WTC11 (cell line): ENCODE results near the gene KRTAP9-6. TPM values are rescaled to one million over a fixed set of nuclear protein-coding genes. Genes with fewer than 3 reads are reported as not detected.

Experiments
- ATAC-seq: fragments of 200-7000 bp; cut with Tn5 transposase; 2 replicates; pipeline ENCODE4 v1.10.0; 2021; ENCODE audit warnings: mild to moderate bottlenecking, moderate library complexity
- CTCF ChIA-PET: fragments of 300-600 bp; sonication (Branson Sonifier 250); formaldehyde crosslinking; loops from one replicate; lab custom pipeline; 2021; ENCODE audit warnings: antibody characterized with exemption; lab: Charles Lee
- POLR2A ChIA-PET: fragments of 350-600 bp; sonication (Branson Sonifier 250); formaldehyde crosslinking; loops from one replicate; lab custom pipeline; 2021; ENCODE audit warnings: antibody characterized with exemption; lab: Charles Lee
- DNase-seq: peaks from one replicate; pipeline ENCODE4 v3.0.0; 2021; ENCODE audit warnings: low spot score
- H3K27ac Mint-ChIP-seq: 2 replicates; pipeline ENCODE4 v1.8.0; 2021; ENCODE audit warnings: mixed read lengths
- H3K27me3 Mint-ChIP-seq: 2 replicates; pipeline ENCODE4 v1.8.0; 2021; ENCODE audit warnings: low read depth, mild to moderate bottlenecking, moderate library complexity, mixed read lengths
- H3K36me3 Mint-ChIP-seq: 2 replicates; pipeline ENCODE4 v1.8.0; 2021; ENCODE audit warnings: mixed read lengths
- H3K4me1 Mint-ChIP-seq: 2 replicates; pipeline ENCODE4 v1.8.0; 2022; ENCODE audit warnings: mixed read lengths
- H3K4me3 Mint-ChIP-seq: 2 replicates; pipeline ENCODE4 v1.8.0; 2021; ENCODE audit warnings: mild to moderate bottlenecking, moderate library complexity, mixed read lengths
- H3K9me3 Mint-ChIP-seq: 2 replicates; pipeline ENCODE4 v1.8.0; 2021; ENCODE audit warnings: mixed read lengths
- ATF6 ChIP-seq: sonication (generic); formaldehyde crosslinking; IDR thresholded peaks from 2 replicates; pipeline ENCODE4 v1.8.1; 2023; ENCODE audit warnings: mild to moderate bottlenecking, missing genetic modification reagents
- FOXP4 ChIP-seq: sonication (generic); formaldehyde crosslinking; IDR thresholded peaks from 2 replicates; pipeline ENCODE4 v1.8.0; 2022; ENCODE audit warnings: mild to moderate bottlenecking, missing genetic modification reagents
- GABPB1 ChIP-seq: sonication (generic); formaldehyde crosslinking; IDR thresholded peaks from 2 replicates; pipeline ENCODE4 v1.8.1; 2023; ENCODE audit warnings: mild to moderate bottlenecking, missing genetic modification reagents
- GTF2I ChIP-seq: fragments of 250-450 bp; sonication (Bioruptor Pico); conservative IDR thresholded peaks from 2 replicates; pipeline ENCODE4 v1.4.0; 2021; ENCODE audit warnings: mild to moderate bottlenecking
- HMGA2 ChIP-seq: fragments of 250-450 bp; sonication (Bioruptor Pico); IDR thresholded peaks from 2 replicates; pipeline ENCODE4 v1.4.0; 2021; ENCODE audit warnings: mild to moderate bottlenecking, moderate library complexity
- NFE2L1 ChIP-seq: sonication (generic); formaldehyde crosslinking; IDR thresholded peaks from 2 replicates; pipeline ENCODE4 v1.8.1; 2023; ENCODE audit warnings: missing genetic modification reagents
- NR2C2 ChIP-seq: sonication (generic); formaldehyde crosslinking; IDR thresholded peaks from 2 replicates; pipeline ENCODE4 v1.8.0; 2022; ENCODE audit warnings: mild to moderate bottlenecking, missing genetic modification reagents
- SOX15 ChIP-seq: fragments of 250-450 bp; sonication (Bioruptor Pico); IDR thresholded peaks from 2 replicates; pipeline ENCODE4 v1.9.0; 2021; ENCODE audit warnings: mild to moderate bottlenecking
- TEAD1 ChIP-seq: sonication (generic); formaldehyde crosslinking; IDR thresholded peaks from 2 replicates; pipeline ENCODE4 v1.8.0; 2022; ENCODE audit warnings: mild to moderate bottlenecking, missing genetic modification reagents
- TEAD4 ChIP-seq: sonication (generic); formaldehyde crosslinking; IDR thresholded peaks from 2 replicates; pipeline ENCODE4 v1.8.0; 2022; ENCODE audit warnings: mild to moderate bottlenecking, missing genetic modification reagents
- ZNF138 ChIP-seq: sonication (generic); formaldehyde crosslinking; conservative IDR thresholded peaks from 2 replicates; pipeline ENCODE4 v1.8.1; 2022; ENCODE audit warnings: mild to moderate bottlenecking, moderate library complexity, missing genetic modification reagents
- ZNF219 ChIP-seq: sonication (generic); formaldehyde crosslinking; IDR thresholded peaks from 2 replicates; pipeline ENCODE4 v1.8.0; 2023; ENCODE audit warnings: missing genetic modification reagents, mild to moderate bottlenecking, borderline replicate concordance
- ZNF232 ChIP-seq: sonication (generic); formaldehyde crosslinking; IDR thresholded peaks from 2 replicates; pipeline ENCODE4 v1.8.0; 2022; ENCODE audit warnings: mild to moderate bottlenecking, missing genetic modification reagents
- ZNF263 ChIP-seq: sonication (generic); formaldehyde crosslinking; IDR thresholded peaks from 2 replicates; pipeline ENCODE4 v1.8.1; 2022; ENCODE audit warnings: low read depth, mild to moderate bottlenecking, moderate library complexity, missing genetic modification reagents
- ZNF281 ChIP-seq: sonication (generic); formaldehyde crosslinking; IDR thresholded peaks from 2 replicates; pipeline ENCODE4 v1.8.0; 2023; ENCODE audit warnings: mild to moderate bottlenecking, missing genetic modification reagents
- ZNF317 ChIP-seq: sonication (generic); formaldehyde crosslinking; IDR thresholded peaks from 2 replicates; pipeline ENCODE4 v1.8.1; 2023; ENCODE audit warnings: low read depth, mild to moderate bottlenecking, moderate library complexity, missing genetic modification reagents, borderline replicate concordance
- ZNF532 ChIP-seq: fragments of 250-450 bp; sonication (Bioruptor Pico); IDR thresholded peaks from 2 replicates; pipeline ENCODE4 v1.9.0; 2021; ENCODE audit warnings: mild to moderate bottlenecking, borderline replicate concordance
- total RNA-seq: library from RNA; stranded (reverse); gene quantifications from 3 replicates; pipeline ENCODE4 v1.2.3, GENCODE V29; 2021

Gene KRTAP9-6
- total RNA-seq, 1 experiment from 2014 or later, result not detected

- no peak for TF ChIP-seq ZNF532
These were observed 36.1 kb downstream of the KRTAP9-6 start (continued) for GRCh38 chr17:41301204-41301790.

GRCh38 chr17:41301916-41302901, 37.0 kb downstream of the KRTAP9-6 start, which contains the start of gene KRTAP29-1:
Gene KRTAP29-1 (minus strand): TSS chr17:41302851. CDS start chr17:41302851, 0 bp downstream.
- Mint-ChIP-seq H3K9me3 (peaks cover 6% of the 10 kb centered on the region; the same call in 1 of the 2 replicates), H3K27me3 (no peaks in the 10 kb centered on the region; the same call in none of the 2 replicates), H3K27ac (no peak within 1 kb of the TSS), H3K36me3 (no peaks in the 10 kb centered on the region), H3K4me3 (no peak within 1 kb of the TSS), H3K4me1 (peaks cover 7% of the 10 kb centered on the region; the same call in 1 of the 2 replicates)
- ATAC-seq (no peak), DNase-seq (no peak)
- ChIA-PET CTCF (interaction anchor here (1.0 kb wide), 1 partner anchor 394 kb away, joined by 3 read pairs; no protein-coding TSS in a partner anchor), POLR2A (no interaction called here)
- TF ChIP-seq ZNF281 (no peak), NR2C2 (CRISPR knock-in tag) (no peak), FOXP4 (no peak), NFE2L1 (CRISPR knock-in tag) (no peak), TEAD1 (CRISPR knock-in tag) (no peak), TEAD4 (CRISPR knock-in tag) (no peak), ZNF232 (CRISPR knock-in tag) (no peak), ZNF317 (CRISPR knock-in tag) (no peak), ZNF219 (CRISPR knock-in tag) (no peak), HMGA2 (CRISPR knock-in tag) (no peak), ZNF138 (no peak), ZNF532 (no peak), ATF6 (CRISPR knock-in tag) (no peak), SOX15 (no peak), ZNF263 (CRISPR knock-in tag) (no peak), GABPB1 (no peak), GTF2I (CRISPR knock-in tag) (no peak)
